ENCODE data around the gene VSTM2B.

GRCh38 chr19:29526730-29527499 is 1.1 kb downstream of the VSTM2B start:
- TF ChIP-seq YY1 (IDR thresholded peaks at IDR 0.05) (no peak), CTCF (IDR thresholded peaks at IDR 0.05; ENCODE audit: low read depth, low read length, missing input control) (no peak), REST (IDR thresholded peaks at IDR 0.05) (no peak), MAX (IDR thresholded peaks at IDR 0.05) (no peak), TAF1 (conservative IDR thresholded peaks at IDR 0.05) (no peak), ZBTB33 (IDR thresholded peaks at IDR 0.05) (no peak), HNF4G (IDR thresholded peaks at IDR 0.05) (no peak), RAD21 (IDR thresholded peaks at IDR 0.05) (no peak), GABPA (IDR thresholded peaks at IDR 0.05 in 1 of 2, conservative IDR thresholded peaks at IDR 0.05 in 1 of 2) (no peak), ATF3 (IDR thresholded peaks at IDR 0.05) (no peak), JUND (IDR thresholded peaks at IDR 0.05) (no peak)
